Measurements from ENCODE around the gene KRT3. TPM values are rescaled to one million over a fixed set of nuclear protein-coding genes. Genes with fewer than 3 reads are reported as not detected.

Gene KRT3
- total and polyA plus RNA-seq, 10 of the 15 experiments (the other 5 are each of a cell fraction or from before 2014, with no cell fraction given) = not detected

DNA sequence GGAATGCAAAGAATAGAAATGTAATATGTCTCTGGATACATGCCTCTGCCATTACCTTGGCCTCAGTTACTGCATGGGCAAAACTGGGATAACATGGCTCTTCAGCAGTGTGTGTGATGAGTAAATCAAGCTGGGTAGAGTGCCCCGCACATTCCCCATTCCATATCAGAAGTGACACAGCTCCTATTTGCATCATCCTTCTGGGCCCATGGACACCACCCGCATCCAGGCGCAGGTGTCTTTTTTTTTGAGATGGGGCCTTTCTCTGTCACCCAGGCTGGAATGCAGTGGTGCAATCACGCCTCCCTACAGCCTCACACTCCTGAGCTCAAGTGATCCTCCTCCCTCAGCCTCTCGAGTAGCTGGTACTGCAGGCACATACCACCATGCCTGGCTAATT lies 50.4 kb downstream of the KRT3 start:
- WGBS (ENCODE audit: insufficient coverage, insufficient replicate concordance, low lambda C conversion rate, missing lambda C conversion rate) = 55% methylated on average over 5 of the region's 5 CpGs
- Histone ChIP-seq H3K4me3 (no peak overlapping the region), H3K36me3 (ENCODE audit: control insufficient read depth in 2 of 2, insufficient read depth in 2 of 2, low read length in 1 of 2) (no peaks in the 10 kb centered on the region), H3K9ac (ENCODE audit: control insufficient read depth, insufficient read depth, low read length) (no peak overlapping the region), H2AFZ (ENCODE audit: control insufficient read depth, low read depth, low read length) (no peak overlapping the region), H3K9me3 (replicated peaks; ENCODE audit: control insufficient read depth, insufficient read depth, low read length) (no peaks in the 10 kb centered on the region), H4K20me1 (ENCODE audit: control insufficient read depth, insufficient read depth) (no peaks in the 10 kb centered on the region), H3K4me1 (ENCODE audit: control insufficient read depth, insufficient read depth, low read length) (no peaks in the 10 kb centered on the region), H3K4me2 (ENCODE audit: control insufficient read depth, insufficient read depth) (no peak overlapping the region), H3K27me3 (replicated peaks in 1 of 2; ENCODE audit: control insufficient read depth in 2 of 2, insufficient read depth in 2 of 2, low read length in 1 of 2) (no peaks in the 10 kb centered on the region; a peak in 1 of 4 replicates), H3K79me2 (ENCODE audit: control insufficient read depth, insufficient read depth, low read length) (no peaks in the 10 kb centered on the region), H3K27ac (ENCODE audit: control insufficient read depth, insufficient read depth) (no peak overlapping the region)
- SMC1A ChIA-PET (ENCODE audit: uncharacterized antibody, unreplicated experiment) = no interaction called here
- POLR2A ChIA-PET = no interaction called here
- in situ Hi-C loops (cut with MboI) = no loop called here
- intact Hi-C loops (cut with micrococcal nuclease; ENCODE audit: unreplicated experiment) = no loop called here
- no TSS peak for BruUV-seq (replicated peaks)
- TF ChIP-seq, protein P1, sequence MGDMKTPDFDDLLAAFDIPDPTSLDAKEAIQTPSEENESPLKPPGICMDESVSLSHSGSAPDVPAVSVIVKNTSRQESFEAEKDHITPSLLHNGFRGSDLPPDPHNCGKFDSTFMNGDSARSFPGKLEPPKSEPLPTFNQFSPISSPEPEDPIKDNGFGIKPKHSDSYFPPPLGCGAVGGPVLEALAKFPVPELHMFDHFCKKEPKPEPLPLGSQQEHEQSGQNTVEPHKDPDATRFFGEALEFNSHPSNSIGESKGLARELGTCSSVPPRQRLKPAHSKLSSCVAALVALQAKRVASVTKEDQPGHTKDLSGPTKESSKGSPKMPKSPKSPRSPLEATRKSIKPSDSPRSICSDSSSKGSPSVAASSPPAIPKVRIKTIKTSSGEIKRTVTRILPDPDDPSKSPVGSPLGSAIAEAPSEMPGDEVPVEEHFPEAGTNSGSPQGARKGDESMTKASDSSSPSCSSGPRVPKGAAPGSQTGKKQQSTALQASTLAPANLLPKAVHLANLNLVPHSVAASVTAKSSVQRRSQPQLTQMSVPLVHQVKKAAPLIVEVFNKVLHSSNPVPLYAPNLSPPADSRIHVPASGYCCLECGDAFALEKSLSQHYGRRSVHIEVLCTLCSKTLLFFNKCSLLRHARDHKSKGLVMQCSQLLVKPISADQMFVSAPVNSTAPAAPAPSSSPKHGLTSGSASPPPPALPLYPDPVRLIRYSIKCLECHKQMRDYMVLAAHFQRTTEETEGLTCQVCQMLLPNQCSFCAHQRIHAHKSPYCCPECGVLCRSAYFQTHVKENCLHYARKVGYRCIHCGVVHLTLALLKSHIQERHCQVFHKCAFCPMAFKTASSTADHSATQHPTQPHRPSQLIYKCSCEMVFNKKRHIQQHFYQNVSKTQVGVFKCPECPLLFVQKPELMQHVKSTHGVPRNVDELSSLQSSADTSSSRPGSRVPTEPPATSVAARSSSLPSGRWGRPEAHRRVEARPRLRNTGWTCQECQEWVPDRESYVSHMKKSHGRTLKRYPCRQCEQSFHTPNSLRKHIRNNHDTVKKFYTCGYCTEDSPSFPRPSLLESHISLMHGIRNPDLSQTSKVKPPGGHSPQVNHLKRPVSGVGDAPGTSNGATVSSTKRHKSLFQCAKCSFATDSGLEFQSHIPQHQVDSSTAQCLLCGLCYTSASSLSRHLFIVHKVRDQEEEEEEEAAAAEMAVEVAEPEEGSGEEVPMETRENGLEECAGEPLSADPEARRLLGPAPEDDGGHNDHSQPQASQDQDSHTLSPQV (IDR thresholded peaks at IDR 0.05) = no peak
- TF ChIP-seq, protein P2, sequence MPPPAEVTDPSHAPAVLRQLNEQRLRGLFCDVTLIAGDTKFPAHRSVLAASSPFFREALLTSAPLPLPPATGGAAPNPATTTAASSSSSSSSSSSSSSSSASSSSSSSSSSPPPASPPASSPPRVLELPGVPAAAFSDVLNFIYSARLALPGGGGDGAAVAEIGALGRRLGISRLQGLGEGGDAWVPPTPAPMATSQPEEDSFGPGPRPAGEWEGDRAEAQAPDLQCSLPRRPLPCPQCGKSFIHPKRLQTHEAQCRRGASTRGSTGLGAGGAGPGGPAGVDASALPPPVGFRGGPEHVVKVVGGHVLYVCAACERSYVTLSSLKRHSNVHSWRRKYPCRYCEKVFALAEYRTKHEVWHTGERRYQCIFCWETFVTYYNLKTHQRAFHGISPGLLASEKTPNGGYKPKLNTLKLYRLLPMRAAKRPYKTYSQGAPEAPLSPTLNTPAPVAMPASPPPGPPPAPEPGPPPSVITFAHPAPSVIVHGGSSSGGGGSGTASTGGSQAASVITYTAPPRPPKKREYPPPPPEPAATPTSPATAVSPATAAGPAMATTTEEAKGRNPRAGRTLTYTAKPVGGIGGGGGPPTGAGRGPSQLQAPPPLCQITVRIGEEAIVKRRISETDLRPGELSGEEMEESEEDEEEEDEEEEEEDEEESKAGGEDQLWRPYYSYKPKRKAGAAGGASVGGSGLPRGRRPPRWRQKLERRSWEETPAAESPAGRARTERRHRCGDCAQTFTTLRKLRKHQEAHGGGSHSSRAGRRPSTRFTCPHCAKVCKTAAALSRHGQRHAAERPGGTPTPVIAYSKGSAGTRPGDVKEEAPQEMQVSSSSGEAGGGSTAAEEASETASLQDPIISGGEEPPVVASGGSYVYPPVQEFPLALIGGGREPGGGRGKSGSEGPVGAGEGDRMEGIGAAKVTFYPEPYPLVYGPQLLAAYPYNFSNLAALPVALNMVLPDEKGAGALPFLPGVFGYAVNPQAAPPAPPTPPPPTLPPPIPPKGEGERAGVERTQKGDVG (CRISPR knock-in tag; IDR thresholded peaks at IDR 0.05) = no peak
- no peak for TF ChIP-seq EED (IDR thresholded peaks at IDR 0.05; ENCODE audit: low read depth)
- TF ChIP-seq CBFB (IDR thresholded peaks at IDR 0.05; ENCODE audit: low read depth) = no peak
- TF ChIP-seq NFYA (IDR thresholded peaks at IDR 0.05; ENCODE audit: borderline replicate concordance, low read depth, low read length) = no peak
- TF ChIP-seq SMAD5 (IDR thresholded peaks at IDR 0.05; ENCODE audit: low read depth) = no peak
- TF ChIP-seq CHD4 (IDR thresholded peaks at IDR 0.05) = no peak
- no peak for TF ChIP-seq ZBED1 (IDR thresholded peaks at IDR 0.05; ENCODE audit: borderline replicate concordance)
- TF ChIP-seq, protein P3, sequence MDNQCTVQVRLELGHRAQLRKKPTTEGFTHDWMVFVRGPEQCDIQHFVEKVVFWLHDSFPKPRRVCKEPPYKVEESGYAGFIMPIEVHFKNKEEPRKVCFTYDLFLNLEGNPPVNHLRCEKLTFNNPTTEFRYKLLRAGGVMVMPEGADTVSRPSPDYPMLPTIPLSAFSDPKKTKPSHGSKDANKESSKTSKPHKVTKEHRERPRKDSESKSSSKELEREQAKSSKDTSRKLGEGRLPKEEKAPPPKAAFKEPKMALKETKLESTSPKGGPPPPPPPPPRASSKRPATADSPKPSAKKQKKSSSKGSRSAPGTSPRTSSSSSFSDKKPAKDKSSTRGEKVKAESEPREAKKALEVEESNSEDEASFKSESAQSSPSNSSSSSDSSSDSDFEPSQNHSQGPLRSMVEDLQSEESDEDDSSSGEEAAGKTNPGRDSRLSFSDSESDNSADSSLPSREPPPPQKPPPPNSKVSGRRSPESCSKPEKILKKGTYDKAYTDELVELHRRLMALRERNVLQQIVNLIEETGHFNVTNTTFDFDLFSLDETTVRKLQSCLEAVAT (IDR thresholded peaks at IDR 0.05) = no peak
- RAD21 ChIA-PET (ENCODE audit: unreplicated experiment) = no interaction called here
- FAIRE-seq = no peak
- no peak for DNase-seq (ENCODE audit: low read depth, low spot score)
- no peak for ATAC-seq
- CTCF ChIA-PET = no interaction called here

Measured in GM12878 (cell line).